Lower leg skin (tissue), 3 donors: ENCODE results near the gene AVEN.

Experiments
- POLR2A ChIP-seq, 2 donors: fragments of 450-650 bp; IDR thresholded peaks; one replicate each; pipeline ENCODE4 v1.6.1; 2016 to 2017; ENCODE audit warnings: antibody characterized with exemption in 2 of 2, mild to moderate bottlenecking in 1 of 2, moderate library complexity in 1 of 2
- TF ChIP-seq, protein P1 (sequence below), 3 donors: fragments of 450-650 bp; IDR thresholded peaks; one replicate each; pipeline ENCODE4 v1.5.1; 2016; ENCODE audit warnings: antibody characterized with exemption in 3 of 3, mild to moderate bottlenecking in 3 of 3, moderate library complexity in 2 of 3

DNA sequence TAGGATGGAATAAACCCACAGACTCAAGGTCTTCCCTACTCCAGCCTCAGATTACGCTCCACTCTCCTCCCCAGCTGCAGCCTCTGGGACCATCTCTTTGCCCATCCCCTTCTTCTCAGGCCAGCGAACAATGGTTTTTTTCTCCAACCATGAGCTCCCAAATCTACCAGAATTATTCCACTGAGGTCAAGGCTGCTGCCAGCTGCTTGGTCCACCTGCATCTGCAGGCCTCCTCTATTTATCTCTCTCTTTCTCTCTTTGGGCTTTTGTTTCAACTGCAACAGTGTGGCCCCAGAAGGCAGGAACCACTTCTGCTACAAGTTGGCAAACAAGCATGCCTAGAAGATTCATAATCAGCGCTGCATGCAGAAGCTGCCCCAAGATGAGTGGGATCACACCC, 51.6 kb downstream of the AVEN start:
- no peak for TF ChIP-seq POLR2A (IDR thresholded peaks at IDR 0.05)
- TF ChIP-seq, protein P1, sequence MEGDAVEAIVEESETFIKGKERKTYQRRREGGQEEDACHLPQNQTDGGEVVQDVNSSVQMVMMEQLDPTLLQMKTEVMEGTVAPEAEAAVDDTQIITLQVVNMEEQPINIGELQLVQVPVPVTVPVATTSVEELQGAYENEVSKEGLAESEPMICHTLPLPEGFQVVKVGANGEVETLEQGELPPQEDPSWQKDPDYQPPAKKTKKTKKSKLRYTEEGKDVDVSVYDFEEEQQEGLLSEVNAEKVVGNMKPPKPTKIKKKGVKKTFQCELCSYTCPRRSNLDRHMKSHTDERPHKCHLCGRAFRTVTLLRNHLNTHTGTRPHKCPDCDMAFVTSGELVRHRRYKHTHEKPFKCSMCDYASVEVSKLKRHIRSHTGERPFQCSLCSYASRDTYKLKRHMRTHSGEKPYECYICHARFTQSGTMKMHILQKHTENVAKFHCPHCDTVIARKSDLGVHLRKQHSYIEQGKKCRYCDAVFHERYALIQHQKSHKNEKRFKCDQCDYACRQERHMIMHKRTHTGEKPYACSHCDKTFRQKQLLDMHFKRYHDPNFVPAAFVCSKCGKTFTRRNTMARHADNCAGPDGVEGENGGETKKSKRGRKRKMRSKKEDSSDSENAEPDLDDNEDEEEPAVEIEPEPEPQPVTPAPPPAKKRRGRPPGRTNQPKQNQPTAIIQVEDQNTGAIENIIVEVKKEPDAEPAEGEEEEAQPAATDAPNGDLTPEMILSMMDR (IDR thresholded peaks at IDR 0.05) = no peak
